HG03060 (cell line): ENCODE data around the gene B9D1.

Experiments
- ATAC-seq: cut with Tn5 transposase; IDR thresholded peaks from one replicate; pipeline ENCODE4 v1.9.1; 2021; ENCODE audit warnings: low read depth, moderate number of reproducible peaks; ENCODE audit not compliant: unreplicated experiment

Gene B9D1

DNA sequence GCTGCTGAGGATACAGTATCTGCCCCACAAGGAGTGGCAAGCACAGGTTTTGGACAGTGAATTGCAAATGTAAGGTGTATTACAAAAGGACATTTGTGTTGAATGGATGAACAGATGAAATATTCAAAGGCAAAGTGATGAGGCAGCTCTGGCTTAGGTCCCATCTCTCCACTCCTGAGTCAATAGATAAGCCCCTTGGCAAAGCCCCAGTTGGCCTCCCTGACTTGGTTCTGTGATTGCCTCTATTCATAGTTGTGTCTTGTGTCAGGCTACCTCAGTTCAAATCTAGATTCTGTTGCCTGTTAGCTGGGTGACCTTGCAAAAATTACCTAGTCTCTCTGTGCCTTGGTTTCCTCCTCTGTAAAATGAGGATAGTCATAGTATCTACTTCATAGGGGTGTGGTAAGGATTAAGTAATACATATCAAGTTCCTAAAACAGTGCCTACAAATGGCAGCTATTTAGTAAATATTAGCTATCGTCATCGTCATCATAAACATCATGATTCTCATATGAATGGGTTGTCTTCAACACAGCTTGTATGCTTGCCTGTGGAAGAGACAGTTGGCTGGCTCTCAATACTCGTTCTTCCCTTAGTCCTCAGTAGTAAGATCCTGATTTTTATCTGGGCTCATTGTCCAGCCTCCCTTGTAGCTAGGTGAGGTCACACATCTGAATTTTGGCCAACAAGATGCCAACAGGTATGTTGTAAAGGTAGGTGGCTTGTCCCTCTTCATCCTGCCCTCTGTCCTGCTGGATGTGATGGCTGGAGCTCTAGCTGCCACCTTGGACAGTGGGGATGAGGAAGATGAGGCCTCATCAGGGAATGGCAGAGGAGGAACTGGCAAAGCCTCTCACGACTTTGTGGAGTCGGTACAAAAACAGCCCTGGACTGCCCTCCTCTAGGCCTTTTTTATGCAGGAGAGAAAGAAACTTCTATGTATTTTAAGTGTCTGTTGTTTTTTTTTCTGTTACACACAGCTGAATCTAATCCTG, 26.6 kb upstream of the B9D1 start:
- ATAC-seq: no peak

DNA sequence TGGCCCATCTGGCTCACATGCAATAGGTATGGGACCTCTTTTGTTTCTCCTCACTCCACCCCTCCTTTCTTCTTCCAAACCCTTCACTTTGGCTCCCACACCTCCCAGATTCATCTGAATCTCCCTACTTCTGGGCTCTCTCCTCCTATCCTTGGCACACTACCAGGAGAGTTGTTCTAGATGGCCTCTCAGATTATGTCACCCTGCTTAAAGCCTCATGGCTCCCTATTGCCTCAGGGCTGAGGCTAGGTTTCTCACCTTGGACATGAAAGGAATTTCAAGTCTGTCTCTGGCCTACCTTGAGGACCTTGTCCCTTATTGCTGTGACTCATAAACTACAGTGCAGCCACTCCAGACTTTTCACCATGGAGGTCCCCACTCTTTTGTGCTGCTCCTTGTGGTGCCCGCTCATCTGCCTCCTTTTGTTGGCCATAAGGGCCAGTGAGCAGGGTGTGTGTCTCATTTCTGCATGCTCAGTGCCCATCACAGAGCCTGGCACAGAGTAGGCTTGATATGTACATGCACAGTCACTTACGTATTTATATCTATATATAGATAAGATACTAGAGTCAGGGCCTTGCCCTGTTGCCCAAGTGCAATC, 25.5 kb upstream of the B9D1 start:
- ATAC-seq: no peak

DNA sequence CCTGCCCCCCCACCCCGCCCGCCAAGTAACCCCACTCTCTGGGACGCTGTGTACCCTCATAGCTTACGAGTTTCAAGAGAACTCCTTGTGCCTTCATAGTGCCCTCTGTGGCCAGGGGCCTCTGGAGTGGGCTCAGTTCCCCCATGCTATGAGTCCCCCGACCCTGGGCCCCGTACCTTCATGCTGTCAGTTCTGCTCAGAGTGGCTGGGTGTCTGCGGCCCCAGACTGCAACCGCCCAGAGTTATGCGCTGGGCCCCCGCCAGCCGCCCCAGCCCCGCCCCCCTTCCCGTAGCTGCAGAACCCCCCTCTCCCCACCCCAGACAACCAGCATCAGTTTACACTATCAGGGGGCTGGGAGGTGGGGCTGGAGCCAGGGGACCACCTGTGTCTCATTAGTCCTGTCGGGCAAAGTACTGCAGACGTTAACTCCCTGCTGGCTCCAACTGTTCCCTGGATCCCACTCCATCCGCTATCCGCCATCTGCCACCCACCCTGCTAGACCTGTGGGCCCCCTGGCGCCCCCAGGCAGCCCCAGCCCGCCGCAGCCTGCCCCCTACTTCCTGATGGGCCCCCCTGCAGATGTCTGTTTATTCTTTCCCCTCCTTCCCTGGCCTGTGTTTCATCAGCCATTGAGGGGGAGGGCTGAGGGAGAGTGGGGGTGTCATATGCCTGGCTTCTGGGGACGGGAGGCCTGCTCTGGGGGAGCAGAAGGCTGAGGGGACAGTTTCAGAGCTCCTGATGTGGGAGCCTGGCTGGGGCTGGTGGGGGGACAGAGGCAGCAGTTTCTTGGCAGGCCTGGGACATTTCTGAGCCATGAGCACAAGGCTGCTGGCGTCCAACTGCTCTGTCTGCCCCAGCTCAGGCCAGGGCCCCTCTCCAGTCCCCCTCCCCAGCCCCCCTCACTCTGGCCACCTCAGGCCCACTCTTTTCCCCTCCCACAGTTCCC, 24.7 kb upstream of the B9D1 start, which contains the start of gene MFAP4:
MFAP4 (minus strand) TSS at position 217 of the 947 bp plus-strand sequence; CDS start at position 182, 35 bp downstream.
- no peak for ATAC-seq

DNA sequence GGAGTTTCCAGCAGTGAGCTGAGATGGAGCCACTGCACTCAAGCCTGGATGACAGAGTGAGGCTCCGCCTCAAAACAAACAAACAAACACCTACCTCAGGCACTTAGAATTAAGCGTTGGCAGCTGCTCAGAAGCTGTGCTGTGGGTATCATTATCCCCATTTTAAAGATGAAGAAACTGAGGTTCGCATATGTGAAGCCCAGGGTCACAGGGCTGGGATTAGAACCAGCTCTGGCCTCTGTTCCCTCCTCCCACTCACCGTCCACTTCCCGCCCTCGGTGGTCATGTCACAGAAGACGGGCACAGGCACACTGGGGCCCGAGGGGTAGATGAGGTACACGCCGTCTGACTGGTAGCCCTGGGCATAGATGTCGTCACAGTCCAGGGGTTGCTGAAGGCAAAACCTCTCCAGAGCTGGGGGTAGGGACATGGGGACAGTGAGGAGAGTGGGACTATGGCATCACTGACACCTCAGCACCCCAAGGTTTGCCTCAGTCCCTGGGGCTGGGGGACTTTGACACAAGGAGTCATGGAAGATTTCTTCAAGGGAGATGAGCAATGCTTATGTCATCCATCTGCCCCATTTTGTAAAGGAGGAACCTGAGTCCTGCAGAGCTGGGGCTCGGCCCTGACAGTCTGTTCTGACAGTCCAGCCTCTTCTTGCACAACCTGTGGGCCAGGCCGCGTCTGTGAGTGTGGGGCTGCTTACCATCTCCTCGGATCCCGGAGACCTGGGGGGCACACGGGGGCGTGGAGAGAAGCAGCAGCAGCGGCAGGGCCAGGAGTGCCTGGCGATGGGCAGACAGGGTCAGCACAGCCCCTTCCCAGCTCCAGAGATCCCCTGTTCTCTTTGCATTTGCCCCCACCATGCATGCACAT, 23.8 kb upstream of the B9D1 start:
- ATAC-seq: no peak

DNA sequence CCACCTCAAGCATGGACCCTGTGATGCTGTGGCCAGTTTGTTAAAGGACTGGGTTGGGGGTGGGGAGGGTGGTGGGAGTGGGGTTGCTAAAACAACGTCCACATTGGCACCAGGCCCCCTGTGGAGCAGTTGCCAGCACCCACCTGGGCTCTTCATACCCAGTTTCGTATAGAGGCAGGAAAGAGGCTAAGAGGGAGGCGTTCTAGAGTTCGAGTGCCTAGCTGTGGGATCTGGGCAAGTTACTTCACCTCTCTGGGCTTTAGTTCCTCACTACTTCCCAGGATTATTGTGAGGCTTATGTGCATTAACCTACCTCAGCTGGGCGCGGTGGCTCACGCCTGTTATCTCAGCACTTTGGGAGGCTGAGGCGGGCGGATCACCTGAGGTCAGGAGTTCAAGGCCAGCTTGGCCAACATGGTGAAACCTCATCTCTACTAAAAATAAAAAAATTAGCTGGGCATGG, 23.0 kb upstream of the B9D1 start:
- ATAC-seq: no peak

DNA sequence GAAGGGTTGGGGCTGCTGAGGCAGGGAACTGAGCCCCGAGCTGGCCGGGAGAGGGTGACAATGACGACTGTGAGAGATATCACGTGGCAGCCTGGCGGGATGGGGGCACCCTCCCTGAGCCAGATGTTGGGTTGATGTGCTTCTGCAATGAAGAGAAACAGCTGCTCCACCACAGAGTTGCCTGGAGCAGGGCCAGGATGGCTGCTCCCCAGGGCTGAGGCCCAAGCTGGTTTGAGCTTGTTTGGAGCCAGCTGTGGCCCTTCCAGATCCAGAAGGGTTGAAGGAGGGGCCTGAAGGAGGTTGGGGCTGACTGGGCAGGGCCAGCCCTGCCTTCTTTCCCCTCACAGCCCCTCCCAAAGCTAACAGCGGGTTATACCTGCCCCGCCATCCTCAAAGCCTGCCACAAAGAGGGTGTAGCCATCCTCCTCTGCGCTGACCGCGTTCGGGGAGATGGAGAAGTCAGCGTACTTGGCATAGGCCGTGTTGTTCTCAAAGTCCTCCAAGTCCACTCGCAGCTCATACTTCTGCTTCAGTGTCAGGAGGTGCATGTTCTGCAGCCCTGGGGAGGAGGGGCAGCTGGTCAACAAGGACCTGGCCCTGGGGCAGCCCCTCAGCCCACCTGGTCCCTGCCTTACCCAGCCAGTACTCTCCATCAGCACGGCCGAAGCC, 22.3 kb upstream of the B9D1 start:
- no peak for ATAC-seq

DNA sequence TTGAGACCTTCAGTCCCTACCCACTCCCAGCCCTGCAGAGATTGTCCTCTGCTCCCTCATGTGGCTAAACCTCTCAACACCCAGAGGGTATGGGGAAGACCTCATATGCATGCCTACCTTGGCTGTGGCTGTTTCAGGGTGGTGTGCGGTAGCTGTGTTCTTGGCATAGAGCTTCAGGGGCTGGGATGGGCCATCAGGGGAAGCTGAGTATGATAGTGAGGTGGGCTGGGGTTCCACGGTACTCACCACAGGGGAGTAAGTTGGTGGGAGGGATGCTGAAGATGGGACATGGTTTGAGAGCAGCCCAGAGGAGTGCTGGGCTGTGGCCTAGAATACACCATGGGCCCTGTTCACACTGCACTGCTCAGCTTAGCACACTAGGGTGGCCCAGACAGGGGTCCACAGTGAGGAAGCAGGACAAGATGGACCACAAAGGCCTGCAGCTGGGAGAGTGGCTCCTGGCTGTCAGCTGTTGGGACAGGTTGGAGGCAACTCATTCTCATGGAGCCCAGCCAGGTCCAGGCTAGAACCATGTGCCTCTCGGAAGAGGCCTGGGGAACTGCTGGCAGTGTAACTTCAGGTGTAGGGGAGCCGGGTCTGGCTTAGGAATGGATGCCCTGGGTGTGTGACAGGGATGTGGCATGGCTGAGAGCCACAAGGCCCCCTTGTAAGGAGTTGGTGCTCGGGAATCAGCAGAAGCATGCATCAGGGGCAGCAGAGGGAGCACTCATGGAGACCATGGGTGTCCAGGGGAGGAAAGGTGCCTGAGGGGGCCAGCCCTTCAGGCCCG, 21.4 kb upstream of the B9D1 start:
- no peak for ATAC-seq

DNA sequence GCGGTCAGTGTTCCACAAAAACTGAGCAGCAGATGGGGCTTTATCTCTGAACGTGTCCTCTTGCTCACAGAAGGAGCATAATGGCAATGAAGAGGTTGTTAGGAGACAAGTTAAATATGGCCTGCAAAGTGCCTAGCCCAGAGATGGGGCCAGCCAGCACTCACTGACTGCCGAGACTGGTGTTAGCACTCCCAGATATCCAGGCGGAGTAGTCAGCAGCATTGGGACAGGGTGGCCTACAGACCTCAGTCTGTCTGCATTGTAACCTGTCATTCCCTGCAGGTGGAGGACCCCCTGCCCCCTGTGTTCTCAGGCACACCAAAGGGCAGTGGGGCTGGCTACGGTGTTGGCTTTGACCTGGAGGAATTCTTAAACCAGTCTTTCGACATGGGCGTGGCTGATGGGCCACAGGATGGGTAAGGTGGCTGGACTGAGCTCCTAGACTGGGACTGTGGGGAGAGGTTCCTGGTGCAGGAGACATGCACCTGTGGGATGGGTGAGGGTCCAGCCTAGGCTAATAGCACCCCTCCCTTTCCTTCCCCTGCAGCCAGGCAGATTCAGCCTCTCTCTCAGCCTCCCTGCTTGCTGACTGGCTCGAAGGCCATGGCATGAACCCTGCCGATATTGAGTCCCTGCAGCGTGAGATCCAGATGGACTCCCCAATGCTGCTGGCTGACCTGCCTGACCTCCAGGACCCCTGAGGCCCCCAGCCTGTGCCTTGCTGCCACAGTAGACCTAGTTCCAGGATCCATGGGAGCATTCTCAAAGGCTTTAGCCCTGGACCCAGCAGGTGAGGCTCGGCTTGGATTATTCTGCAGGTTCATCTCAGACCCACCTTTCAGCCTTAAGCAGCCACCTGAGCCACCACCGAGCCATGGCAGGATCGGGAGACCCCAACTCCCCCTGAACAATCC, 20.3 kb upstream of the B9D1 start:
- ATAC-seq: no peak

DNA sequence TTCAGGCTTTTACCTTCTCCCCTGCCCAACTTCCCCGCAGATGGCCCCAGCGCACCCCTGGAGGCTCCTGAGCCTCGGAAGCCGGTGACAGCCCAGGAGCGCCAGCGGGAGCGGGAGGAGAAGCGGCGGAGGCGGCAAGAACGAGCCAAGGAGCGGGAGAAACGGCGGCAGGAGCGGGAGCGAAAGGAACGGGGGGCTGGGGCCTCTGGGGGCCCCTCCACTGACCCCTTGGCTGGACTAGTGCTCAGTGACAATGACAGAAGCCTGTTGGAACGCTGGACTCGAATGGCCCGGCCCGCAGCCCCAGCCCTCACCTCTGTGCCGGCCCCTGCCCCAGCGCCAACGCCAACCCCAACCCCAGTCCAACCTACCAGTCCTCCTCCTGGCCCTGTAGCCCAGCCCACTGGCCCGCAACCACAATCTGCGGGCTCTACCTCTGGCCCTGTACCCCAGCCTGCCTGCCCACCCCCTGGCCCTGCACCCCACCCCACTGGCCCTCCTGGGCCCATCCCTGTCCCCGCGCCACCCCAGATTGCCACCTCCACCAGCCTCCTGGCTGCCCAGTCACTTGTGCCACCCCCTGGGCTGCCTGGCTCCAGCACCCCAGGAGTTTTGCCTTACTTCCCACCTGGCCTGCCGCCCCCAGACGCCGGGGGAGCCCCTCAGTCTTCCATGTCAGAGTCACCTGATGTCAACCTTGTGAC, 19.4 kb upstream of the B9D1 start:
- ATAC-seq: no peak

DNA sequence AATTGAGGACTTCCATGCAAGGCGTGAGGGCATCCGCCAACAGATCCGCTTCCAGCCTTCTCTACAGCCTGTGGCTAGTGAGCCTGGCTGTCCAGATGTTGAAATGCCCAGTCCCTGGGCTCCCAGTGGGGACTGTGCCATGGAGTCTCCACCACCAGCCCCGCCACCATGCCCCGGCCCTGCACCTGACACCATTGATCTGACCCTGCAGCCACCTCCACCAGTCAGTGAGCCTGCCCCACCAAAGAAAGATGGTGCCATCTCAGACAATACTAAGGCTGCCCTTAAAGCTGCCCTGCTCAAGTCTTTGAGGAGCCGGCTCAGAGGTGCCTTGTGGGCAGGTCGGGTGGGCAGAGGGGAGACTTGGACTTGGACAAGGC, 18.8 kb upstream of the B9D1 start:
- ATAC-seq: no peak

DNA sequence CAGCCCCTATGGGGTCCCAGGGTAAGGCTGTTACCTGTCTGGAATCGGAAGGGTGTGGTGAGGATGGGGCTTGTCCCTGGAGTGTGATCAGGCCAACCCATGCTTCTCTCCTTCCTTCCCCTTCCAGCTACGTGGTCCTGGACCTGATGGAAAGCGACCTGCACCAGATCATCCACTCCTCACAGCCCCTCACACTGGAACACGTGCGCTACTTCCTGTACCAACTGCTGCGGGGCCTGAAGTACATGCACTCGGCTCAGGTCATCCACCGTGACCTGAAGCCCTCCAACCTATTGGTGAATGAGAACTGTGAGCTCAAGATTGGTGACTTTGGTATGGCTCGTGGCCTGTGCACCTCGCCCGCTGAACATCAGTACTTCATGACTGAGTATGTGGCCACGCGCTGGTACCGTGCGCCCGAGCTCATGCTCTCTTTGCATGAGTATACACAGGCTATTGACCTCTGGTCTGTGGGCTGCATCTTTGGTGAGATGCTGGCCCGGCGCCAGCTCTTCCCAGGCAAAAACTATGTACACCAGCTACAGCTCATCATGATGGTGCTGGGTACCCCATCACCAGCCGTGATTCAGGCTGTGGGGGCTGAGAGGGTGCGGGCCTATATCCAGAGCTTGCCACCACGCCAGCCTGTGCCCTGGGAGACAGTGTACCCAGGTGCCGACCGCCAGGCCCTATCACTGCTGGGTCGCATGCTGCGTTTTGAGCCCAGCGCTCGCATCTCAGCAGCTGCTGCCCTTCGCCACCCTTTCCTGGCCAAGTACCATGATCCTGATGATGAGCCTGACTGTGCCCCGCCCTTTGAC, 18.2 kb upstream of the B9D1 start:
- ATAC-seq: no peak

DNA sequence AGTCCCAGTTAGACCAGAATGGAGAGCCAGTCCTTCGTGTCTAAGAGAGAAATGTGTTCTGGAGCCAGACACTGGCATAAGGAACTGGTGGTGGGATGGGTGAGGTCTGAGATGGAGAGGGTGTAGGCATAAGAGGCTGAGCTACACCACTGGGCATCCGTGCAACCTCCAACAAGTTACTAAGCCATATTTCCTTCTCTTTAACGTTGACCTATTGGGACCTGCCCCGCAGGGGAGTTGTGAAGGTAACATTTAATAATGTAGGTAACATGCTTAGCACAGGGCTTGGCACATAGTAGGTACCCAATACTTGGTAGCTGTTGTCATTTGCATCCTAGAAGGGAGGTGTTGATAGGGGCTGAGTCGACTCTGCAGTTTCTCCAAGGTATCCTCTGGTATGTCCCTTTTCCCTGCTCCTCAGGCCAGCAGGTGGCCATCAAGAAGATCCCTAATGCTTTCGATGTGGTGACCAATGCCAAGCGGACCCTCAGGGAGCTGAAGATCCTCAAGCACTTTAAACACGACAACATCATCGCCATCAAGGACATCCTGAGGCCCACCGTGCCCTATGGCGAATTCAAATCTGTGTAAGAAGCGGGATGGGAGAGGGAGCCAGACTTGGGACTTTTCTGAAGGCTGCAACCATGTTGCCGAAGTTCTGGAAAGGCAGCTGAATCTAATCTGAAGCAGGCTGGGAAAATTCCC, 17.0 kb upstream of the B9D1 start:
- no peak for ATAC-seq

DNA sequence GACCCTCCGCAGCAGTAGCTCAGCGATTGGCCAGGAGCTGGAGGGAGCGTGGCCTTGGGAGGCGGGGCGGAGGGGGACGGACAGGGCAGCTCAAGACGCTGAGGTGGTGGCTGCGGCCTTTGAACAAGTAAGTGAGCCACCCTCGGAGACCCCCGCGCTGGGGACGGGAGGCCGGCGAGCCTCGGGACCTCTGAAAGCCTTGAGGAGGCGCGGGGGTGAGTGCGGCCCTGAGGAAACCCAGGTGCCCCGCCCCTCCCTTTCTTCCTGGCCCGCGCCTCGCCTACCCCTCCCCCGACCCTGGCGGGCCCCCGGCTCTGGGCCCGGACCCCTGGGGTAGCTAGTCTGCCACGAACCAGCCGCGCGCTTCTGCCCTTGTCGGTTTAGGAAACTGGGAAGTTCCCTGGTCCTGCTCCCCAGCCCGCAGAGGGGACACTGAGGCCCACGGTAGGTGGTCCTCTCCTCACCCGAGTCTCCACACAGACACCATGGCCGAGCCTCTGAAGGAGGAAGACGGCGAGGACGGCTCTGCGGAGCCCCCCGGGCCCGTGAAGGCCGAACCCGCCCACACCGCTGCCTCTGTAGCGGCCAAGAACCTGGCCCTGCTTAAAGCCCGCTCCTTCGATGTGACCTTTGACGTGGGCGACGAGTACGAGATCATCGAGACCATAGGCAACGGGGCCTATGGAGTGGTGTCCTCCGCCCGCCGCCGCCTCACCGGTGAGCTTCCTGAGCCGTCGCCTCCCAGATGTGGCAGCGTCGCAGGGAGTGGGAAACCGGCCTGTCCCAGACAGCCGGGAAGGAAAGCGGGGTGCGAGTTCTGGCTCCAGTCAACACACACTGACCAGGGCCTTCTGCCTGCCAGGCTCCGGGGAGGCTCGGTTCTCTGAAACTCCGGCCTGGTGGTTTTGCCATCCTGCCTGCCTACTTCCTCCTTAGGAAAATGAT, 16.2 kb upstream of the B9D1 start, which contains the start of gene MAPK7:
MAPK7 (plus strand) TSS at position 83 of the 945 bp plus-strand sequence; CDS start at position 486, 403 bp downstream.
- ATAC-seq: no peak
